Type B pancreatic cell (in vitro differentiated cells): ENCODE results near the gene ADAM19. TPM values are rescaled to one million over a fixed set of nuclear protein-coding genes. Genes with fewer than 3 reads are reported as not detected.

Experiments used
- DNase-seq: peaks from one replicate; pipeline ENCODE4 v3.0.0; 2021; ENCODE audit warnings: mixed read lengths; ENCODE audit not compliant: unreplicated experiment; ENCODE audit errors: extremely low spot score
- H3K27ac Mint-ChIP-seq: 2 replicates; pipeline ENCODE4 v1.8.0; 2021; ENCODE audit warnings: mild to moderate bottlenecking, mixed read lengths
- H3K27me3 Mint-ChIP-seq: 2 replicates; pipeline ENCODE4 v1.8.0; 2021; ENCODE audit warnings: mixed read lengths
- H3K36me3 Mint-ChIP-seq: 2 replicates; pipeline ENCODE4 v1.8.0; 2021; ENCODE audit warnings: mixed read lengths
- H3K4me1 Mint-ChIP-seq: one replicate; pipeline ENCODE4 v1.8.0; 2021; ENCODE audit warnings: mixed read lengths; ENCODE audit not compliant: unreplicated experiment
- H3K4me3 Mint-ChIP-seq: 2 replicates; pipeline ENCODE4 v1.8.0; 2021; ENCODE audit warnings: mild to moderate bottlenecking, mixed read lengths
- H3K9me3 Mint-ChIP-seq: 2 replicates; pipeline ENCODE4 v1.8.0; 2021; ENCODE audit warnings: mixed read lengths
- total RNA-seq: library from RNA; stranded (reverse); gene quantifications from 2 replicates; pipeline ENCODE4 v1.2.1, GENCODE V29; 2021; ENCODE audit warnings: low replicate concordance
- TF ChIP-seq, protein P1 (sequence below): fragments of 200-600 bp; sonication (generic); conservative IDR thresholded peaks from 2 replicates; pipeline ENCODE4 v1.5.0; 2021; ENCODE audit warnings: antibody characterized with exemption, mild to moderate bottlenecking

ADAM19 gene
- total RNA-seq, 1 donor from 2014 or later: 15.8 TPM

DNA sequence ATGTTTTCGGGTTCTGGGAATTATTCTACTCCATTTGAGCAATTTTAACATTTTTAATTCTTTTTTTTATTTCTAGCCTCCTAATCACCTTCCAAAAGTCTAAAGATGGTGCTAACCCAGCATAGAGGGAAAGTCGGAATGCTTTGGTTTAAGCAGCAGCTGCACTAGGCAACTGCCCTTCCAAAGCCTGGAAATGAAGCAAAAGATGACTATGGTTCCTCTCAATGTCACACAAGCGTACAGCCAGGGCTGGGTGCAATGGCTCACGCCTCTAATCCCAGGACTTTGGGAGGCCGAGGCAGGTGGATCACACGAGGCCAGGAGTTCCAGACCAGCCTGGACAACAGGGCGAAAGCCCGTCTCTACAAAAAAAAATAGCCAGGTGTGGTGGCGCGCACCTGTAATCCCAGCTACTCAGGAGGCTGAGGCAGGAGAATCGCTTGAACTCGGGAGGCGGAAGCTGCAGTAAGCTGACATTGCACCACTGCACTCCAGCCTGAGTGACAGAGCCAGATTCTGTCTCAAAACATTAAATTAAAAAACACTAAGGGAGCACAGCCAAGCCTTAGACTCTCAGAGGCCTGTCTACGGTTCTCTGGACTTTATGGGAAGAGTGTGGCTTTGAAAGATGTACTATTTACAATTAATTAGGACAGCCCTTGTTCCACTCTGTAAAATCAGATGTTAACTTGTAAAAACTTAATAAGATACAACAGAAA lies 33.1 kb downstream of the ADAM19 start:
- no peak for DNase-seq
- Mint-ChIP-seq H3K27me3 (peaks cover 3% of the 10 kb centered on the region), H3K4me1 (peaks cover 15% of the 10 kb centered on the region), H3K27ac (no peak overlapping the region), H3K4me3 (no peak overlapping the region), H3K9me3 (no peaks in the 10 kb centered on the region), H3K36me3 (no peaks in the 10 kb centered on the region)
- TF ChIP-seq, protein P1, sequence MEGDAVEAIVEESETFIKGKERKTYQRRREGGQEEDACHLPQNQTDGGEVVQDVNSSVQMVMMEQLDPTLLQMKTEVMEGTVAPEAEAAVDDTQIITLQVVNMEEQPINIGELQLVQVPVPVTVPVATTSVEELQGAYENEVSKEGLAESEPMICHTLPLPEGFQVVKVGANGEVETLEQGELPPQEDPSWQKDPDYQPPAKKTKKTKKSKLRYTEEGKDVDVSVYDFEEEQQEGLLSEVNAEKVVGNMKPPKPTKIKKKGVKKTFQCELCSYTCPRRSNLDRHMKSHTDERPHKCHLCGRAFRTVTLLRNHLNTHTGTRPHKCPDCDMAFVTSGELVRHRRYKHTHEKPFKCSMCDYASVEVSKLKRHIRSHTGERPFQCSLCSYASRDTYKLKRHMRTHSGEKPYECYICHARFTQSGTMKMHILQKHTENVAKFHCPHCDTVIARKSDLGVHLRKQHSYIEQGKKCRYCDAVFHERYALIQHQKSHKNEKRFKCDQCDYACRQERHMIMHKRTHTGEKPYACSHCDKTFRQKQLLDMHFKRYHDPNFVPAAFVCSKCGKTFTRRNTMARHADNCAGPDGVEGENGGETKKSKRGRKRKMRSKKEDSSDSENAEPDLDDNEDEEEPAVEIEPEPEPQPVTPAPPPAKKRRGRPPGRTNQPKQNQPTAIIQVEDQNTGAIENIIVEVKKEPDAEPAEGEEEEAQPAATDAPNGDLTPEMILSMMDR: no peak

- Mint-ChIP-seq H3K27ac (peak overlapping the region; percentile 14), H3K9me3 (no peaks in the 10 kb centered on the region), H3K36me3 (peaks cover 3% of the 10 kb centered on the region), H3K4me3 (peak overlapping the region; percentile 40), H3K27me3 (peaks cover 3% of the 10 kb centered on the region), H3K4me1 (peaks cover 15% of the 10 kb centered on the region)
- TF ChIP-seq, protein P1: no peak
- no peak for DNase-seq
Measured at GRCh38 chr5:157541447-157542118, 34.0 kb downstream of the ADAM19 start.

DNA sequence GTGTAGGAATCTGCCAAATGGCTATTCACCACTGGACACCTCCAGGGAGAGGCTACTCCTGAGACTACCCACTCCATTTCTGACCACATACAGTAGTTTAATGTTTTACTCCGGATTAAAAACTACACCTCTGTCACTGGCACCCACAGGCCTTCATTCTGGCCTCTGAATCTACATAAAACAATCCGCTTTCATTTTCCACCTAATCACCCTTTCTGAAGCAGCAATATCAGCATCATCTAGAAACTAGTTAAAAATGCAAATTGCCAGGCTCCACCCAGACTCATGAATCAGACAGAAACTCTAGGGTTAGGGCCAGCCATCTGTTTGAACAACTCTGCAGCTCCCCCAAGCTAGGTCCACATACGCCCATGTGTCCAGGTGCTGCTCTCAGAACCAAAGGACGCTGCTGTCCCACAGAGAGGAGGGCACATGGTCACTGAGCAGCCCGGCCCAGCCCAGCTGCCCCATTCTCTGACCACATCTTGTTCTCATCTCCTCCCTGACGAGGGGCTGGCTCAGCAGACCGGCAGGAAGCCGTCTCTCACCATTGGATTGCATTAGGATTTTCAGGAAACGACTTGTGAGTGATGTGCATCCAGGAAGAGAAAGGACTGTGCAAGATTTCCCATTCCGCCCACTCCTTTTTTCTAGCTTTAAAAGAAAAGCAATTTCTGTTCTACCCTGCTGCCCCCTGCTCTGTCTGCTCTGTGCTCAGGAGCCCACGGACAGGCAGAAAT lies 34.7 kb downstream of the ADAM19 start:
- peak overlapping the region; percentile 40 for H3K4me3 Mint-ChIP-seq
- peak overlapping the region; percentile 14 for H3K27ac Mint-ChIP-seq
- peaks cover 3% of the 10 kb centered on the region for H3K36me3 Mint-ChIP-seq
- no peaks in the 10 kb centered on the region for H3K9me3 Mint-ChIP-seq
- peaks cover 3% of the 10 kb centered on the region for H3K27me3 Mint-ChIP-seq
- DNase-seq: no peak
- peaks cover 15% of the 10 kb centered on the region for H3K4me1 Mint-ChIP-seq
- TF ChIP-seq, protein P1: no peak

DNA sequence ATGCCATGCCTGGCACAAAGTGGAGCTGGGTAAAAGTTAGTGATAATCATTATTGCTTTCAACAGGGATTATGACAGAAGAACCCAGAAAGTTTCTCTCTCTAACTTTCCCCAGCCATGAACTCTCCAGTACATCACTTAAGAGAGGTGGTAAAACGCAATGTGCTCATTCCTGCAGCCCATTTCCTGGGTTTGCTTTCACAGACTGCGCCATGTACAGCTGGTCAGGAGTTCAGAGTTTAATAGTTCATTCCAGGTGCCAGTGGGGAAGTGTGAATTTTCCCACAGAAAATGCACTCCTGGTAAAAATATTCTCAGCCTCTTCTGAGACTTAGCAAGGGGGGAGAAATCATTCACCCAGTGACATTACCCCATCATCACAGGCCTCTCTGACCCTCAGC lies 35.5 kb downstream of the ADAM19 start:
- no peak overlapping the region for H3K4me3 Mint-ChIP-seq
- peaks cover 3% of the 10 kb centered on the region for H3K36me3 Mint-ChIP-seq
- DNase-seq: no peak
- TF ChIP-seq, protein P1: no peak
- peaks cover 15% of the 10 kb centered on the region for H3K4me1 Mint-ChIP-seq
- H3K27ac Mint-ChIP-seq: no peak overlapping the region
- no peaks in the 10 kb centered on the region for H3K9me3 Mint-ChIP-seq
- peaks cover 3% of the 10 kb centered on the region for H3K27me3 Mint-ChIP-seq

DNA sequence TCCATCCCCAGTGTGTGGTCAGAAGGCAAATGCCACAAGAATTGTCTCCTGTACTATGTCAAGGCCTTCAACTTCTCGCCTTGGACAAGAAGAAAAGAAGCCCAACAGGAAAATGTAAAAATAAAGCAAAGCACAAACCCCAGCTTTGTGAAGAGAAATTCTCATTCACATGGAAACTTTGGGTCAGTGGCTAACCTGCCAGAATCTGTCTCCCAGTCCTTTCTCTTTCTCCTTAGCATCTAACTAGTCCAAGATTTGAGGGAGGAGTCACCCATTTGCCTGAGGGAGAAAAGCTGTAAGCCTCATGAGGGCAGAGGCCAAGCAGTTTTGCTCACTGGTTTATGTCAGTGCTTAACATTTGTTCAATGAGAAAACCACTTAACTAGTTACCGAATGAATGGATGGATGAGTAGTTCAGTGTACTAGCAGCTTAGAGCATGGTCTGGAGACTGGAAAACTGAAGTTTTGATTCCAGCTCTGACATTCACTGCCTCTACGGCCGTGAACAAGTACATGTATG lies 36.0 kb downstream of the ADAM19 start:
- Mint-ChIP-seq H3K27me3 (peaks cover 3% of the 10 kb centered on the region), H3K27ac (no peak overlapping the region), H3K4me1 (peaks cover 15% of the 10 kb centered on the region), H3K4me3 (no peak overlapping the region), H3K9me3 (no peaks in the 10 kb centered on the region), H3K36me3 (peaks cover 3% of the 10 kb centered on the region)
- TF ChIP-seq, protein P1: no peak
- DNase-seq: no peak
